OCI-LY7 (cell line): ENCODE measurements around the gene STPG4. TPM values are rescaled to one million over a fixed set of nuclear protein-coding genes. Genes with fewer than 3 reads are reported as not detected.
"Not testable (repeated sequence)": the region's sequence is repeated elsewhere in the genome, so short reads cannot be mapped to it uniquely, and the experiment has no call there.

Source experiments
- BruUV-seq: library from RNA; stranded (reverse); fragments of 400-500 nt; replicated peaks from 2 replicates; lab custom pipeline; 2021; lab: Mats Ljungman, UMichigan
- CTCF ChIA-PET: fragments of 300-600 bp; sonication (Branson Sonifier 250); formaldehyde crosslinking; loops from one replicate; lab custom pipeline; 2022; ENCODE audit warnings: antibody characterized with exemption; ENCODE audit not compliant: unreplicated experiment; lab: Charles Lee
- POLR2A ChIA-PET: fragments of 300-600 bp; sonication (Branson Sonifier 250); formaldehyde crosslinking; loops from one replicate; lab custom pipeline; 2022; ENCODE audit warnings: antibody characterized with exemption; lab: Charles Lee
- DNase-seq: peaks from one replicate; pipeline ENCODE4 v3.0.0-alpha.2; 2015; ENCODE audit warnings: low spot score
- H2AFZ ChIP-seq: fragments of 200-600 bp; sonication (generic), shearing (Covaris generic); 2 replicates; pipeline ENCODE4 v1.6.1; 2014; ENCODE audit warnings: mild to moderate bottlenecking, antibody characterized with exemption, low read length, moderate library complexity
- H3K27ac ChIP-seq: fragments of 200-600 bp; sonication (generic); 2 replicates; pipeline ENCODE4 v1.5.1; 2014; ENCODE audit warnings: mixed run types, low read depth, mild to moderate bottlenecking, moderate library complexity, low read length, inconsistent platforms; ENCODE audit not compliant: poor library complexity, severe bottlenecking
- H3K36me3 ChIP-seq: fragments of 200-600 bp; sonication (generic); 2 replicates; pipeline ENCODE4 v1.6.1; 2014; ENCODE audit warnings: mild to moderate bottlenecking, antibody characterized with exemption, low read length, moderate library complexity, mixed read lengths; ENCODE audit not compliant: insufficient read depth
- H3K4me1 ChIP-seq: fragments of 200-600 bp; sonication (generic); 2 replicates; pipeline ENCODE4 v1.5.1; 2014; ENCODE audit warnings: mild to moderate bottlenecking, low read length; ENCODE audit not compliant: insufficient read depth, poor library complexity, severe bottlenecking
- H3K4me2 ChIP-seq: fragments of 200-600 bp; sonication (generic); 2 replicates; pipeline ENCODE4 v1.6.1; 2014; ENCODE audit warnings: mild to moderate bottlenecking, low read length
- H3K4me3 ChIP-seq: fragments of 200-600 bp; sonication (generic); 2 replicates; pipeline ENCODE4 v1.5.1; 2014; ENCODE audit warnings: mild to moderate bottlenecking, low read depth, low read length; ENCODE audit not compliant: poor library complexity, severe bottlenecking
- H3K79me2 ChIP-seq: fragments of 200-600 bp; sonication (generic); 2 replicates; pipeline ENCODE4 v1.6.1; 2016; ENCODE audit warnings: low read depth, mild to moderate bottlenecking, low read length, moderate library complexity, mixed read lengths; ENCODE audit not compliant: insufficient read depth
- H3K9me2 ChIP-seq: fragments of 200-600 bp; sonication (generic); 2 replicates; pipeline ENCODE4 v1.6.1; 2016; ENCODE audit warnings: mild to moderate bottlenecking, low read length, mixed read lengths; ENCODE audit not compliant: insufficient read depth
- H3K9me3 ChIP-seq: fragments of 200-600 bp; sonication (generic); 2 replicates; pipeline ENCODE4 v1.6.1; 2014; ENCODE audit warnings: mild to moderate bottlenecking, mixed run types, low read length, mixed read lengths
- H4K20me1 ChIP-seq: fragments of 200-600 bp; sonication (generic); 2 replicates; pipeline ENCODE4 v1.6.1; 2014; ENCODE audit warnings: mild to moderate bottlenecking, antibody characterized with exemption, low read length, moderate library complexity, mixed read lengths; ENCODE audit not compliant: insufficient read depth
- EZH2phosphoT487 ChIP-seq: fragments of 200-600 bp; sonication (generic); IDR thresholded peaks from 2 replicates; pipeline ENCODE4 v1.6.1; 2018; ENCODE audit warnings: low read depth, borderline replicate concordance, mild to moderate bottlenecking, mixed run types, antibody characterized with exemption, low read length, moderate library complexity, mixed read lengths
- intact Hi-C: fragments of 100-400 bp; cut with micrococcal nuclease; formaldehyde crosslinking; loops from one replicate; pipeline ENCODE4 v1.10.0; 2022; ENCODE audit not compliant: unreplicated experiment
- total RNA-seq, 2 experiments: library from RNA; depleted of rRNA in 1 of 2; stranded (reverse); fragments of >200 nt in 1 of 2; shearing (Covaris generic) in 1 of 2; gene quantifications; 2 replicates each; pipeline ENCODE4 v1.2.3, GENCODE V29; 2014 to 2022
- TF ChIP-seq, protein P1 (sequence below): fragments of 200-600 bp; sonication (generic); conservative IDR thresholded peaks from 2 replicates; pipeline ENCODE4 v1.5.1; 2014; ENCODE audit warnings: mild to moderate bottlenecking, antibody characterized with exemption, low read length, moderate library complexity, mixed read lengths

STPG4 gene
- total RNA-seq, 2 experiments from 2014 or later = 0.68 TPM; not detected in 1

DNA sequence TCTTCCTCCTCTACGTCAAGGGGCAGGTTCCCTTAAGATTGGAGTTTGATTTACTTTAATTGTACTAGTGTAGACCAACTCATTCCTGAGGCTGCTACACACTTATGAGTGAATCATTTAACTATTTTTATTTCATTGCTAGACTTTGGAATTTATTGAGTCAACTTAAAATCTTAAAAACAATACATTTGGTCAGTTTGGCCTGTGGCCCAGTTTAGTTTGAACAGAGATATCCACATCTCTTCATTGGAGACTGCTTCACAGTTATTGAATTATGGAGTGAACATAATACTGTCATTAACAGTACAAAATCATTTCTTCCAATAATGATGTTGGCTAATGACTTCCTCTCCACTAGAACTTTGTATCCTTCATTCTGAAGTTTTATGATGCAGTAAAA lies 34.5 kb upstream of the STPG4 start:
- H3K79me2 ChIP-seq = no peaks in the 10 kb centered on the region
- no peaks in the 10 kb centered on the region for H3K9me3 ChIP-seq
- H3K27ac ChIP-seq = no peak overlapping the region
- H3K36me3 ChIP-seq = no peaks in the 10 kb centered on the region
- ChIA-PET CTCF (no interaction called here), POLR2A (no interaction called here)
- H4K20me1 ChIP-seq = no peaks in the 10 kb centered on the region
- no peaks in the 10 kb centered on the region for H3K9me2 ChIP-seq
- no peaks in the 10 kb centered on the region for H3K4me1 ChIP-seq
- TF ChIP-seq, protein P1, sequence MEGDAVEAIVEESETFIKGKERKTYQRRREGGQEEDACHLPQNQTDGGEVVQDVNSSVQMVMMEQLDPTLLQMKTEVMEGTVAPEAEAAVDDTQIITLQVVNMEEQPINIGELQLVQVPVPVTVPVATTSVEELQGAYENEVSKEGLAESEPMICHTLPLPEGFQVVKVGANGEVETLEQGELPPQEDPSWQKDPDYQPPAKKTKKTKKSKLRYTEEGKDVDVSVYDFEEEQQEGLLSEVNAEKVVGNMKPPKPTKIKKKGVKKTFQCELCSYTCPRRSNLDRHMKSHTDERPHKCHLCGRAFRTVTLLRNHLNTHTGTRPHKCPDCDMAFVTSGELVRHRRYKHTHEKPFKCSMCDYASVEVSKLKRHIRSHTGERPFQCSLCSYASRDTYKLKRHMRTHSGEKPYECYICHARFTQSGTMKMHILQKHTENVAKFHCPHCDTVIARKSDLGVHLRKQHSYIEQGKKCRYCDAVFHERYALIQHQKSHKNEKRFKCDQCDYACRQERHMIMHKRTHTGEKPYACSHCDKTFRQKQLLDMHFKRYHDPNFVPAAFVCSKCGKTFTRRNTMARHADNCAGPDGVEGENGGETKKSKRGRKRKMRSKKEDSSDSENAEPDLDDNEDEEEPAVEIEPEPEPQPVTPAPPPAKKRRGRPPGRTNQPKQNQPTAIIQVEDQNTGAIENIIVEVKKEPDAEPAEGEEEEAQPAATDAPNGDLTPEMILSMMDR = no peak
- TF ChIP-seq EZH2phosphoT487 = no peak
- no peak overlapping the region for H3K4me2 ChIP-seq
- no peak overlapping the region for H3K4me3 ChIP-seq
- no peak overlapping the region for H2AFZ ChIP-seq
- DNase-seq = no peak
- no TSS peak for BruUV-seq
- intact Hi-C loops = no loop called here

DNA sequence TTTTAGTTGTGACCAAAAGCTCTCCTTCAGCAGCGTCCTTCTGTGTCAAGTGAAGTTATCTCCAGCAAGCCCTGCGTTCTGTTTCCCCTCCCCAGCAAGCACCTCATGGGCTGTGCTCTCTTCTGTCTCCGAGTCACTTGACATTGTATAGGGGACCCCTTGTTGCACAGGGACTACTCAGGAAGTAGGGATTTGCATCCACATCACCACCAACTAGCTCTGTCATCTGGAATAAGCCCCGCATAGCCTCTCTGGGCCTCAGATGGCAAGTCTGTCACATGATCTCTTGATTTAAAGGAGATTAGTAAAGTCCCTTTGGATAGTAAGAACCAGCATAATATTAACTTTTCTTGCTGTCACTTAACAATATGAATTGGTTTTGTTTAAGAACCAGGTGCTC lies 32.0 kb upstream of the STPG4 start:
- no peak for TF ChIP-seq EZH2phosphoT487
- TF ChIP-seq, protein P1 = no peak
- intact Hi-C loops = no loop called here
- Histone ChIP-seq H3K4me1 (no peaks in the 10 kb centered on the region), H3K27ac (no peak overlapping the region), H3K36me3 (no peaks in the 10 kb centered on the region), H3K4me2 (no peak overlapping the region), H3K4me3 (no peak overlapping the region), H3K9me2 (no peaks in the 10 kb centered on the region), H3K9me3 (no peaks in the 10 kb centered on the region), H3K79me2 (no peaks in the 10 kb centered on the region), H4K20me1 (no peaks in the 10 kb centered on the region), H2AFZ (no peak overlapping the region)
- BruUV-seq = no TSS peak
- ChIA-PET CTCF (no interaction called here), POLR2A (interaction anchor here (0.6 to 0.7 kb wide), 2 partner anchors 133 to 1624 kb away, joined by 3 read pairs; no protein-coding TSS in a partner anchor)
- DNase-seq = no peak

GRCh38 chr2:47186351-47186750 lies 31.2 kb upstream of the STPG4 start:
- CTCF ChIA-PET = no interaction called here
- POLR2A ChIA-PET = interaction anchor here (0.9 kb wide), 1 partner anchor 14 kb away, joined by 4 read pairs; no protein-coding TSS in a partner anchor
- Histone ChIP-seq H3K4me2 (no peak overlapping the region), H3K4me1 (no peaks in the 10 kb centered on the region), H3K79me2 (no peaks in the 10 kb centered on the region), H4K20me1 (no peaks in the 10 kb centered on the region), H3K27ac (no peak overlapping the region), H3K4me3 (no peak overlapping the region), H3K9me3 (no peaks in the 10 kb centered on the region), H3K9me2 (no peaks in the 10 kb centered on the region), H3K36me3 (no peaks in the 10 kb centered on the region), H2AFZ (no peak overlapping the region)
- no TSS peak for BruUV-seq
- intact Hi-C loops = no loop called here
- no peak for TF ChIP-seq EZH2phosphoT487
- TF ChIP-seq, protein P1 = no peak
- no peak for DNase-seq

DNA sequence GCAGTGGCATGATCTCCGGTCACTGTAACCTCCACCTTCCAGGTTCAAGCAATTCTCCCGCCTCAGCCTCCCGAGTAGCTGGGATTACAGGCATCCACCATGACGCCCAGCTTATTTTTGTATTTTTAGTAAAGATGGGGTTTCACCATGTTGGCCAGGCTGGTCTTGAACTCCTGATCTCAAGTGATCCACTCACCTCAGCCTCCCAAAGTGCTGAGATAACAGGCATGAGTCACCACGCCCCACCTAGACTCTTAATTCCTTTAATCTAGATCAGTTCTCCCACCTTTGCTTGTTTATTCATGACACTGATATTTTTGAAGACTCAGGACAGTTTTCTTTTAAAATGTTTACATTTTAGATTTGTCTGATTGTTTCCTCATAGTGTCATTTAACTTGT lies 30.0 kb upstream of the STPG4 start:
- H3K9me2 ChIP-seq, BruUV-seq, H3K9me3 ChIP-seq, H3K79me2 ChIP-seq, H4K20me1 ChIP-seq, H2AFZ ChIP-seq, H3K27ac ChIP-seq, H3K4me2 ChIP-seq, H3K4me1 ChIP-seq, H3K4me3 ChIP-seq, intact Hi-C loops, CTCF ChIA-PET, DNase-seq, H3K36me3 ChIP-seq: not testable (repeated sequence)
- POLR2A ChIA-PET = interaction anchor here (0.8 kb wide), 1 partner anchor 11 kb away, joined by 4 read pairs; no protein-coding TSS in a partner anchor
